Stimulated activated CD4-positive, alpha-beta T cell treated with anti-CD3 and anti-CD28 coated beads, Interleukin-12 subunit alpha, Interleukin-12 subunit beta, amount 100 ng/mL, for 24 hours (primary cell): ENCODE data around the gene GNA15.
"Not testable (repeated sequence)": the region's sequence is repeated elsewhere in the genome, so short reads cannot be mapped to it uniquely, and the experiment has no call there.

Experiments used
- DNase-seq, 2 experiments: peaks; one replicate each; pipeline ENCODE4 v3.0.0-alpha.2; 2020; ENCODE audit warnings: low read depth in 2 of 2

The GNA15 gene

GRCh38 chr19:3135961-3136683 lies at the start of gene GNA15:
Gene GNA15 (plus strand): TSS chr19:3136033. CDS start chr19:3136451, 418 bp downstream.
- peak; percentile 10 to 39 for DNase-seq

GRCh38 chr19:3087769-3088168 lies 48.1 kb upstream of the GNA15 start:
- DNase-seq = no peak

- not testable (repeated sequence) for DNase-seq
Observed at GRCh38 chr19:3089299-3089855, 46.5 kb upstream of the GNA15 start.

- no peak for DNase-seq
Observed at GRCh38 chr19:3094601-3095440, 41.0 kb upstream of the GNA15 start.

- peak in 1 of 2 experiments; percentile 39 for DNase-seq
Observed at GRCh38 chr19:3095441-3096191, 40.2 kb upstream of the GNA15 start.

GRCh38 chr19:3096267-3096901 lies 39.4 kb upstream of the GNA15 start:
- no peak for DNase-seq

- no peak for DNase-seq
Observed at GRCh38 chr19:3096902-3097326, 38.9 kb upstream of the GNA15 start.

- no peak for DNase-seq
Observed at GRCh38 chr19:3097442-3097871, 38.4 kb upstream of the GNA15 start.

- DNase-seq = no peak
Observed at GRCh38 chr19:3098141-3098514, 37.7 kb upstream of the GNA15 start.

GRCh38 chr19:3098515-3099346 lies 37.1 kb upstream of the GNA15 start:
- DNase-seq = no peak

- no peak for DNase-seq
Observed at GRCh38 chr19:3099347-3100145, 36.3 kb upstream of the GNA15 start.

GRCh38 chr19:3100331-3100730 lies 35.5 kb upstream of the GNA15 start:
- DNase-seq = no peak

GRCh38 chr19:3100747-3101730 lies 34.8 kb upstream of the GNA15 start:
- no peak for DNase-seq

- DNase-seq = no peak
Observed at GRCh38 chr19:3102239-3103140, 33.3 kb upstream of the GNA15 start.

- DNase-seq = no peak
Observed at GRCh38 chr19:3104708-3104983, 31.2 kb upstream of the GNA15 start.

- no peak for DNase-seq
Observed at GRCh38 chr19:3105641-3106508, 30.0 kb upstream of the GNA15 start.
